Pericardium fibroblast (primary cell): ENCODE measurements around the gene CCBE1. TPM values are rescaled to one million over a fixed set of nuclear protein-coding genes. Genes with fewer than 3 reads are reported as not detected.

ENCODE experiments used
- total RNA-seq: library from RNA; depleted of rRNA; stranded (reverse); fragments of >200 nt; gene quantifications from 2 replicates; pipeline ENCODE4 v1.2.3, GENCODE V29; 2015

The CCBE1 gene
- total RNA-seq: 6.9 and 24.2 TPM in 2 replicates

GRCh38 chr18:59697236-59697932 is at the start of gene CCBE1:
TSS of gene CCBE1 (minus strand) at chr18:59697423.

Other genes starting within 250 kb of the CCBE1 start
- gene PMAIP1, start 202.6 kb upstream of the CCBE1 start, total RNA-seq: 11.1 and 14.4 TPM in 2 replicates